GM19395 (cell line): Measurements from ENCODE around the gene PPP6R3.
"Not testable (repeated sequence)": the region's sequence is repeated elsewhere in the genome, so short reads cannot be mapped to it uniquely, and the experiment has no call there.

Source experiments
- ATAC-seq: cut with Tn5 transposase; IDR thresholded peaks from one replicate; pipeline ENCODE4 v1.9.1; 2021; ENCODE audit warnings: mild to moderate bottlenecking, moderate library complexity; ENCODE audit not compliant: unreplicated experiment

Gene PPP6R3

DNA sequence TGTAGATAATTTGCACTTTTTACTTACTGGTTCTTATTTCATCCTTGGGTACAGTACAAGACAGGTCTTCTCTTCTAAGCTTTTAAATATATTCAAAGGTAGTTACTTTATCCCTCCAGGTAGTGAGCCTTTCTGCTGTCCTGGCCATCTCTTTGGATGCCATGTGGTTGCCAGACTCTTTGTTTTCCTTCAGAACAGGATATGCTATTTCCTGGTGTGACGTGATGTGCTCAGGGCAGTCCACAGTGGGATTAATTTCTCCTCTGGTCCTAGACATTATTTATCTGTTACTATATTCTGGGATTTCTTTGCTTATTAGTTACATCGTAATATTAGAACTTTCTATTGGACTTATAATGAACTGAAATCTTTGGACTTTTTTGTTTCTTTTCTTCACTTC, 63.7 kb downstream of the PPP6R3 start:
- no peak for ATAC-seq

DNA sequence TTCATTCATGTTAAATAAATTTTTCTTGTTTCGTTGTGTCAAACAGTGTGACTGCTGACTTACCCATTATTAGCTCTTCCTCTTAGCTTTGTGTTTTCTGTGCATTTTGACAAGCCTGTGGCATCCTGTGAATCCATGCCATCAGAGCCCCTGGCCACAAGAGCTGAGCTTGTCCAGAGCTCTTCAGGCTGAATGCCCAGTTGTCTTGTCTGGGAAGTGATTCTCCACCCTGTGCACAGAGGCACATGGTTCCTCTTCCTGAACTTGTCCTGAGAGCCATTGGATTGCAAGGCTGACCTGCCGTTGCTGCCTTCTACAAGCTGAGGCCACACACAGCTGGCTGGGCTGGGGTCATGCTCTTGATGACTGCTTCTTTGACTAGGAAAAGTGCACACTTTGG, 64.1 kb downstream of the PPP6R3 start:
- ATAC-seq, result no peak

DNA sequence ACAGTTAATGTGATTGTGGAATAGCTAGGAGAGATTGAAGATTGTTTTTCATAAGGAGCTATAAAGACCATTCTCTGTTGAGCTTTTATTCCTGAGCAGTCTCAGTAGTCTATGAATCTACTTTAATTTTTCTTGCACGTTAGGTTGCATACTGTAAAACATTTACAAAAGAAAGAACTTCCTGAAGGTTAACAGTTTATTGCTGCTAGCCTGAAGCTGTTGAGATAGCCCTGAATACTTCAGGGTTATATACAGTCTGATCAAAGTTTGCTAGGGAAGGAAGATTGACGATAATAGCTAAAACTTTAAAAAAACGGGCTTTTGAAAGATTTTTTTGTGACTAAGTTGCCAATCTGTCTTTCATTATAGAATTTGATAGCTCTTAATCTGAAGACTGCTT, 64.8 kb downstream of the PPP6R3 start:
- no peak for ATAC-seq

DNA sequence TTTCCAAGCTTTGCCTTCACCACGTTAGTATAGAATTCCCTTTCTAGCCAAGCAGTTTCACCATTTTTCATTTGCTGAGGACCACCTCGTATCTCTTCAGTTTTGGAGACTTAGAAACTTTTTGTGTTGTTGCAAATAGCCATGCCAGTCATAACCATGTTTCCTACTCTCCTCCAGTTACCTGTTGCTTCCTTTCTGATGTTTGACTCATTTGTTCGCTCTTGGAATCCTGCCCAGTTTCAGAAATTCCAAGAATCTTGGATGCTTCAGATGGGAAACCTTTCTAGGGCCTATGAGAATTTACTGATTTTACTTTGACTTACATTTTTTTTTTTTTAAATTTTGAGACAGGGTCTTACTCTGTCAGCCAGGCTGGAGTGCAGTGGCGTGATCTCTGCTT, 65.4 kb downstream of the PPP6R3 start:
- ATAC-seq, result no peak

DNA sequence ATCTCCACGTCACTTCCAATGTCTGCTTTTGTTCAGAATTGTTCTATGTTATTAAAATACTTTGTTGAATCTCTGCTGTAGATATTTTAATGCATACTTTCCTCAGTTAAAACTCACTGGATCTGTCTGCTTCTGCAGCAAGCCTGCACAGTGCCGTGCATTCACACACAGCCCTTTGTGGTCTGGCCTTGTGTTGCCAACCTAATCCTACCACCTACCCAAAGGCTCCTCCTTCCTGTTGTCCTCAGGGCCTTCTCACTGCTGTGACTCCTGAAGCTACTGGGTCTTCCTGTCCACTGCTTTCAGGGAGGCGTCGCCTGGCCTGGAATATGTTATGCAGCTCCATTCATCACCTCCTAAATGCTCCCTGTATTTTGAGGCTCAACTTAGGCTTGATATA, 67.0 kb downstream of the PPP6R3 start:
- no peak for ATAC-seq

- ATAC-seq, result no peak
Observed at GRCh38 chr11:68528630-68529029, 68.1 kb downstream of the PPP6R3 start.

- no peak for ATAC-seq
Observed at GRCh38 chr11:68531129-68531693, 70.7 kb downstream of the PPP6R3 start.

DNA sequence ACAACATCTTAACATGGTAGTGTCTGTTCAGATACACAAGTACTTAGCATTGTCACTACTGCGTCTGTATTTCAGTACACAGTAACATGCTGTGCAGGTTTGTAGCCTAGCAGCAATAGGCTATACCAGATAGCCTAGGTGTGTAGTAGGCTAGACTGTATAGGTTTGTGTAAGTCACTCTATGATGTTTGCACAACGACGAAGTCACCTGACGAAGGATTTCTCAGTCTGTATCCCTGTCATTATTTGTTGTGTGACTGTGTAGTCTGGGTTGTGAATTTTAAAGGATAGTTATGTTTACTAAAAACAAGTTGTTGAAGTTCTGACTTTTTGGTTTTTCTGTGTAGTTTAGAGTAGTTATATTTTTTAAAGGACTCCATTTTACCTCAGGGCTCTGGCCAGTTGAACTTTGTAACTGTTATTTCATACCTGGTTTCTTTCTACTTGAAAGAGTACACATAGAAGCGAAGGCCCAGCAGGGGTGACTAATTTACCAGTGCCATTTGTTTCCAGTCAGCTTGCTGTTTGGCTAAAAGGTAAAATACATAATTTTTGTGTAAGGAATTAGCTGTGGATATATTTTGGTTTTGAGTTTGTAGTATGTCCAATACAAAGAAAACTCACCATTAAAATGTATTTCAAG, 72.3 kb downstream of the PPP6R3 start:
- no peak for ATAC-seq

DNA sequence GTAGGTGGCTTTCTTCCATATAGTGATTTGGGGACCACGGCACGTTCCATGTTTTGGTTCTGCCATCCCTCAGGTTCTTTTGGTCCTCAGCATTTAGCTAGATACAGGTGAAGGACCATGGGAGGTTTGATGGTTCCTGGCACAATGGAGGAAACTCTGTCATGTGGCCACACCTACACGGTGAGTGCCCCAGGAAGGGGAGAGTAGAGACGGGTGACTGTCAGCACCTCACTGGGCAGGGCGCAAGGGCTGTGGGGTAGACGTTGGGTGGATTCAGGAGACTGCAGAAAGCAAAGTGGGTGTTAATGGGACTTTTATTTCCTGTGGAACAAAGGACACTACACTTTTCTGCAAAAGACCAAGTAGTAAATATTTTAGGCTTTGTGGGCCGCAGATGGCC, 73.4 kb downstream of the PPP6R3 start:
- ATAC-seq, result no peak

DNA sequence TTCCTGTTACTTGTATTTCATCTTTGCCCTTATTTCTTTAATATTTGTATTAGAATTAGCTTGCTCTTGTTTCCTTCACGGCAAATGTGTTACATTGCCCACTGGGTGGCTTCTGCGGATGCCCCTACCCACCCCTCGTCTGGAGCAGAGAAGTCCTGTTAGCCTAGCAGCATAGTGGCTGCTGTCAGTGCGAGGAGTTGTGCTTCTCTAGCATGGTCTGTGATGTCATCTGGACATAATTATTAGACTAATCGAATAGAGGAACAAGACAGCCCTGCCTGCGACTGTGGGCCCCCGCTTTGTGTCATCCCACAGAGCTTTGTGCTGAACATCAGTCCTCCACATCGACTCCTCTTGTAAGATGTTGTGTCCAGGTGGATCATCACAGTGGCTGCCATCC, 74.5 kb downstream of the PPP6R3 start:
- no peak for ATAC-seq

DNA sequence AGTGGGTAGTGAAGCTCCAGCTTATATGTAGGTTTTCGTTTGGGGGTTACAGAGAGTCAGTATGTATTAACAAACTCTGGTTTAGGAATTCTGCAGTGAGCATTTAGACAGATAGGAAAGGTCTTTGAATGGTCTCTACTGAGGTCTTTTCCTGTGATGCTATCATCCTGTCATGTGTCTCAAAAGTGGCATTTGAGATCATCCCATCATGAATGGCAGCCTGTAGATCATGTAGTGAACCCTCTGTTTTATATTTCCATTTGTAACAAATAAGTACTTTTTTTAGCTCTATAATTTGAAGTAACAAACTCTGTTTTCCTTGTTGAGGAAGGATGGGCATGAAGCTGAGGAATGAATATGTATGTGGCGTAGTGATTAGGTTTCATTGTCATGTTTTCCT, 76.2 kb downstream of the PPP6R3 start:
- ATAC-seq, result no peak

- no peak for ATAC-seq
Observed at GRCh38 chr11:68538025-68538424, 77.5 kb downstream of the PPP6R3 start.

GRCh38 chr11:68539395-68539794, 78.8 kb downstream of the PPP6R3 start:
- ATAC-seq, result no peak

- ATAC-seq, result not testable (repeated sequence)
Observed at GRCh38 chr11:68540504-68540903, 80.0 kb downstream of the PPP6R3 start.

DNA sequence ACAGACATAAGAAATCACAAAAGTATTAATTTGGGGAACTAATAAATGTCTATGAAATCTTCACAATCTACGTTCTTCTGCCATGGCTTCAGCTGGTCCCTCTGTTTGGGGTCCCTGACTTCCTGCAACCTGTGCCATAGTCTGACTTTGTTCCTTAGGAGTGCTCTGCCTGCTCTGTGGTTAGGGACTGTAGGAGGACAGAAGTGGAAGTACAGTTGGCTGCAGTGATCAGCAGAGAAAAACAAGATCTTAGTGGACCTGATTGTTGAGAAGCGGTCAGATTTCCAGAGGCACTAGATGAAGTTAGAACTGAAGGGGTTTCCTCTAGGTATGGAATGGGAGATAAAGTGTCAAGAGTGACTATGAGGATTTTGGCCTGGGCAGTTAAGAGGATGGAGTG, 80.6 kb downstream of the PPP6R3 start:
- no peak for ATAC-seq

- no peak for ATAC-seq
Observed at GRCh38 chr11:68541991-68542390, 81.4 kb downstream of the PPP6R3 start.

DNA sequence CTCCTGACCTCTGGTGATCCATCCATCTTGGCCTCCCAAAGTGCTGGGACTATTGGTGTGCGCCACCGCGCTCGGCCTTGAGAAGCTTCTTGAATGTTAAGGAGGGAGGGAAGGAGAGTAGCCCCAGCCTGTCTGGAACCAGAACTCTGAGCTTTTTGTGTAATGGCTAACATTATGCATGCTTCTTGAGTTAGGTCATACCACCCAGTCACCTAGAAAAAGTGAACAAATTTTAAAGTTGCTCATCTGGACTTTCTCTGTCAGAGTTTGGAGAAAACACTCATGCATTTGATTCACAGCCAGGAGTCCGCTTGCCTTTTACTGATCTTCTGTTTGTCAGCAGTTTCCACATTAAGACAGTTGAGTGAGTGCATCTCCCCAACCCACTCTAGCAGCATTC, 82.1 kb downstream of the PPP6R3 start:
- no peak for ATAC-seq

- ATAC-seq, result no peak
Observed at GRCh38 chr11:68543594-68543993, 83.0 kb downstream of the PPP6R3 start.

GRCh38 chr11:68545347-68545746, 84.8 kb downstream of the PPP6R3 start:
- no peak for ATAC-seq

- no peak for ATAC-seq
Observed at GRCh38 chr11:68545796-68546195, 85.2 kb downstream of the PPP6R3 start.

DNA sequence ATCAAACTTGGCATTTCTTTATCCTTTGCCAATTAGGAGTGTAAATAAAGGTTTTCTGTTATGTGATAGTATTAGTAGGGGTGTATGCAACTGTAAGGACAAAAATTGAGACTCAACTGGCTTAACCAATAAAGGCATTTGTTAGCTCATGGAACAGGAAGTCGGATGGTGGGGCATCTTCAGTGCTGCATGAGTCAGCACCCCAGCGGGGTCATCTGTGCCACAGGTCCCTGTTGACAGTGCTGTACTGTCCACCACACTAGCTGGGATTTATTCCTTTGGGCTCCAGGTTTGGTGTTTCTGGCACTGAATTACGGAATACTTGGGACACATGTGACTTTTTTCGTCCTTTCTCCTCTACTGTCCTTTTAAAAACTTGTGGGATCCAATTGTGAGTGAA, 86.0 kb downstream of the PPP6R3 start:
- ATAC-seq, result no peak

GRCh38 chr11:68549789-68550484, 89.4 kb downstream of the PPP6R3 start:
- no peak for ATAC-seq

DNA sequence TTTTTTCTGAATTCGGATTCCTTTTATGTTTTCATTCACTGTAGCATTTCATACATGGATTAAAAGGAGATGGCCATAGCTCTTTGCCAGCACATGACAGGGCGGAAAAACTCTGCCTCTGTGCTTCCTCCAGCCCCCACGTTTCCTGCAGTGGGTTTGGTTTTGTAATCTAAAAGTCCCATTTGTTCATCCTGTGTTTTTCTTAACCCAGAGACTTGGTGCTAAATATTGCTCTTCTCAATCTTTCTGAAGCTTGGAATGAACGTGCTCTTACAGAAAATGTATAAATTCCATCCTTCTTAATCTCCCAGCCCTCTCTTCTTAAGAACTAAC, 89.9 kb downstream of the PPP6R3 start:
- no peak for ATAC-seq
